Skeletal muscle tissue (tissue), 4 donors: ENCODE measurements around the gene TMEM114. TPM values are rescaled to one million over a fixed set of nuclear protein-coding genes. Genes with fewer than 3 reads are reported as not detected.
"Not testable (repeated sequence)": the region's sequence is repeated elsewhere in the genome, so short reads cannot be mapped to it uniquely, and the experiment has no call there.

Source experiments
- H3K27ac ChIP-seq: one replicate; pipeline ENCODE4 v1.7.0; 2013; ENCODE audit warnings: mild to moderate bottlenecking, low read depth, low read length, inconsistent platforms
- H3K27me3 ChIP-seq, 3 donors: one replicate each; pipeline ENCODE4 v1.7.0; 2013; ENCODE audit warnings: low read length in 3 of 3; ENCODE audit not compliant: control insufficient read depth in 3 of 3, insufficient read depth in 3 of 3
- H3K36me3 ChIP-seq, 3 donors: one replicate each; pipeline ENCODE4 v1.7.0; 2013; ENCODE audit warnings: low read length in 3 of 3; ENCODE audit not compliant: control insufficient read depth in 3 of 3, insufficient read depth in 3 of 3
- H3K4me1 ChIP-seq, 3 donors: one replicate each; pipeline ENCODE4 v1.7.0; 2013; ENCODE audit warnings: low read length in 3 of 3, mild to moderate bottlenecking in 3 of 3; ENCODE audit not compliant: control insufficient read depth in 3 of 3, insufficient read depth in 3 of 3
- H3K4me3 ChIP-seq, 3 donors: one replicate each; pipeline ENCODE4 v1.7.0; 2013; ENCODE audit warnings: low read length in 3 of 3
- H3K9ac ChIP-seq, 3 donors: one replicate each; pipeline ENCODE4 v1.7.0; 2013; ENCODE audit warnings: low read length in 3 of 3, mild to moderate bottlenecking in 3 of 3, moderate library complexity in 2 of 3, low read depth in 1 of 3
- H3K9me3 ChIP-seq, 3 donors: one replicate each; pipeline ENCODE4 v1.7.0; 2013; ENCODE audit warnings: low read length in 3 of 3; ENCODE audit not compliant: control insufficient read depth in 3 of 3
- total RNA-seq: library from RNA; depleted of rRNA; stranded (reverse); fragments of >200 nt; gene quantifications from one replicate; pipeline ENCODE4 v1.2.3, GENCODE V29; 2014
- donor health status: Osteomylitis.

Gene TMEM114
- total RNA-seq, 1 donor from 2014 or later: not detected

DNA sequence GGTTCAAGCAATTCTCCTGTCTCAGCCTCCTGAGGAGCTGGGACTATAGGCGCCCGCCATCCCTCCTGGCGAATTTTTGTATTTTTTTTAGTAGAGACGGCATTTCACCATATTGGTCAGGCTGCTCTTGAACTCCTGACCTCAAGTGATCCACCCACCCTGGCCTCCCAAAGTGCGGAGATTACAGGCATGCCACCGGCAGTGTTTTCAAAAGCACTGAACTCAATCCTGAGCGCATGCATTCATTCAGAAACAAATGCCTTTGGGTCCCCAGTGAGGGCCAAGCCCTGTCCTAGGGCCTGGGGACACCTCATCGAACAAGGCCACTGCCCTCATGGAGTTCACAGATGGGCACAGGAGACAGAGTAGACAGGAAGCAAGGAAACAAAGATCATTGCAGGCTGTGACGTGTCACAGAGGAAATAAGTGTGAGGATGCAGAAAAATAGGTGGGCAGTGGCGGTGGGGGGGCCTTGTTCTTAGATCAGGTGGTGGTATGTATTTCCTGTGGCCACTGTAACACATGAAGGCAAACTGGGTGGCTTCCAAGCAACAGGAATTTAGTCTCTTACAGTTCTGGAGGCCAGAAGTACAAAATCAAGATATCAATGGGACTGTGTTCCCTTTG, 12.5 kb downstream of the TMEM114 start:
- no peaks in the 10 kb centered on the region for H3K9me3 ChIP-seq
- H3K4me3 ChIP-seq: no peak overlapping the region
- H3K27ac ChIP-seq: no peak overlapping the region
- H3K36me3 ChIP-seq: no peaks in the 10 kb centered on the region
- peaks cover 0 to 5% (median 0%) of the 10 kb centered on the region in 3 donors for H3K4me1 ChIP-seq
- no peak overlapping the region for H3K9ac ChIP-seq
- H3K27me3 ChIP-seq: peaks cover 15 to 26% (median 21%) of the 10 kb centered on the region in 3 donors

DNA sequence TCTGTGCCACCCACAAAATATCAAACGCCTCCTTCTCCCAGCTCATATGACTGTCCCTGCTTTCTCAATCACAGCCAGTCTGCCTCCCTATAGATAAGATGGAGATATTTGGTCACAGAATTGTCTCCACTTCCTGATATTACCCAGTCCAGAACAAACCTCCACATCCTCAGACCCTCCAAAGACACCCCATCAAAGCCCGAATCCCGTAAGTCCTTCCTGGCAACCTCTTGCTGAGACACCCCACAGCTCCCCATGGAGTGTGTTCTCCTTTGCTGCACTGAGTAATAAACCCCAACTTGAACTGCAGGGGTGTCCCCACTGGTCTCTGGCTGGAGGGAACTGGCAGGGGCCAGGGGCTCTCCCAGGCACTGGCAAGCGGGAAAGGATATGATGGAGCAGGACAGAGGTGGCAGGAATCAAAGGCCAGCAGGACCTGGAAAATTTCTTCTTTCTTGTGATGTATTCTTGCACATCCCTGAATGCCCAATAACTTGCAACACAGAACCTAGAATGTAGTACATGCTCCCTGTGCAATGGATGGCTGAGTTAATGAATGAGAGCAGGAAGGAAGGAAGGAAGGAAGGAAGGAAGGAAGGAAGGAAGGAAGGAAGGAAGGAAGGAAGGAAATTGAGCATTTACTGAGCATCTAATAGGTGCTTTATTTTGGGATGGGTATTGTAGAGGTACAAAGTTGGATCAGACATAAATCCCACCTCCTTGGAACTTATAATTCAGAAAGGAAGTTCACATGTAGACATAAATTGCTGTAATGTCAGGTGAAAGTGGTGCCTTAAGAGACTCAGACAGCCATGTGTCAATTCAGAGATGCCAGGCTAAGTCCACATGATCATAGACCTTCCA, 13.9 kb downstream of the TMEM114 start:
- H3K27ac ChIP-seq: no peak overlapping the region
- H3K9me3 ChIP-seq: no peaks in the 10 kb centered on the region
- no peak overlapping the region for H3K9ac ChIP-seq
- no peaks in the 10 kb centered on the region for H3K4me1 ChIP-seq
- H3K4me3 ChIP-seq: no peak overlapping the region
- H3K27me3 ChIP-seq: peaks cover 22 to 31% (median 26%) of the 10 kb centered on the region in 3 donors
- no peaks in the 10 kb centered on the region for H3K36me3 ChIP-seq

DNA sequence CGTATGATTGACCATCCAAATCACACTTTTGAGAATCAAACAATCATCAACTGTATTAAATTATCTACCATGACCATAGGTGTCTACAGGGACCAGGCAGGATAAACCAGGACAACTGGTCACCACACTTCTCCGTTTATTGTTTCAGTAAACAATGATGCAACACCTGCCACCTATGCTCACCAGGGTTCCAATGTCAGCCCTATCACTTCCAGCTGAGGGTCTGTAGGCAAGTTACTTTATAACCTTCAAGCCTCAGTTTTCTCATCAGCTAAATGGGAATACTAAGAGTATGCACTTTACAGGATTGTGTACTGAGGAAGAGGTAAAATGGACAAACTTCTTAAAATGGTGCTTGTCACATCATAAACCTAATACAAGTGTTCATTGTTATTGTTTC, 14.9 kb downstream of the TMEM114 start:
- Histone ChIP-seq H3K27ac (no peak overlapping the region), H3K4me1 (no peaks in the 10 kb centered on the region), H3K36me3 (no peaks in the 10 kb centered on the region), H3K4me3 (no peak overlapping the region), H3K27me3 (peaks cover 22 to 31% (median 26%) of the 10 kb centered on the region in 3 donors), H3K9ac (no peak overlapping the region), H3K9me3 (no peaks in the 10 kb centered on the region)

DNA sequence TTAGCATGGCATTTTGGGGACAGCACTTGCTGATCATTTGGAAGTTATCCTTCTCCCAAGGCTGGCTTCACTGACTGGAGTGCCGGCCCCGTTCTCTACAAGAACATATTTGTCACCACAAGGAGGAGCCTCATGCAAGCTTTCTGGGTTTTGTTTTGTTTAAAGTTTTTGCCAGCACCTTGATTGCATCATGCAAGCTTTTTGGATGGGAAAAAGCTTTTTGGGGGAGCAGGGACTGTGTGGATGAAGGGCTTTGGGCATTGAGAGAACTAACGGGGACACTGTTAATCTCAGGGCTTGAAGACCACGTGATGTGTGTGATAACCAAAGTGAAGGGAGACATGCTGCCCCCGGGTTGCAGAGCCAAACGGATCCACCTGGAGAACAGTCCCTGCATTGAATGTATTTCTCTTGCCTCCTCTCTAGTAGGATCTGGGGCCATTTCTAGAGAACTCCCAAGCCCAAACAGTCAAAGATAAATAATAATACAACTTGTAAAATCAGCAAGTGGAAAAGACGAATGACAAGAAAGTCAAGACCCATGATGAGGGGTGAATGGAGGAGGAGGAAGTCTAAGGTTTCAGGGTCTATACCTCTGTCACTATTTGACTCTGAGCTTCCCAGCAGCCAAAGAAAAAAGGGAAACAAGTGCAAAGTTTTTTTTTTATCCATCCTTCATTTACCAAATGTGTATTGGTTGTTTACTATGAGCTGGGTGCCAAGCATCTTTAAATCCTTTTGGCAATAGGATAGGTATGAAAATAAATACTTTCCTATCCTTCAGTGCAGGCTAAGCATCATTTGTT, 17.2 kb downstream of the TMEM114 start:
- Histone ChIP-seq H3K36me3 (no peaks in the 10 kb centered on the region), H3K4me1 (peaks cover 0 to 7% (median 5%) of the 10 kb centered on the region in 3 donors), H3K27ac (no peak overlapping the region), H3K9me3 (no peaks in the 10 kb centered on the region), H3K27me3 (peaks cover 26 to 40% (median 37%) of the 10 kb centered on the region in 3 donors), H3K9ac (no peak overlapping the region), H3K4me3 (no peak overlapping the region)

DNA sequence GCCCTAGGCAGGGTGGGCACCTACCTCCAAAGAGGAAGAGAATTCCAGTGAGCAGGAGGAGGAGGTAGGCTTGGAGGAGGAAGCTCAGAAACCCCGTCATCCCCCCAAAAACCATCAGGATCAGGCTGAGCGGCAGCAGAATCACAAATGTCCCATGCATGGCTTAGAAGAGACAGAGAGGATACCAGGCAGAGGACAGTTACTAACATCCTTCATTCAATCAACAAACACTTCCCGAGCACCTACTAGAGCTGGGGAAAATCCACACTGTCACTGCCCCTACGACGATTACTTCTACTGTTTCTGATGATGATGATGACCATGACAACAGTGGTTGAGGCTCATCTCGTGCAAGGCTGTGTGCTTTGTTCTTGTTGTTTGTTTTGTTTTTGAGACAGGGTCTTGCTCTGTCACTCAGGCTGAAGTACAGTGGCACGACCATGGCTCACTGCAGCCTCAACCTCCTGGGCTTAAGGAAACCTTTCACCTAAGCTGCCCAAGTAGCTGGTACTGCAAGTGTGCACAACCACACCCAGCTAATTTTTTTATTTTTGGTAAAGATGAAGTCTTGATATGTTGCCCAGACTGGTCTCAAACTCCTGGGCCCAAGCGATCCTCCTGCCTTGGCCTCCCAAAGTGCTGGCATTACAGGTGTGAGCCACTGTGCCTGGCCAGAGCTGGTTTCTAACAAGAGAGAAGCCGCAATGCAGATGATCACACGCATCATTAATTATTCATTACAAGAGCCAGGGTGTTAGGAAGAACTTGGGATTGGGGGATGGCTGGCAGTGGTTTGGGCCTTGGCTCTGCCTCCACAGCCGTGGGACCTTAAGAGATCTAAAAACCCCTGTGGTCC, 18.0 kb downstream of the TMEM114 start:
- H3K9me3 ChIP-seq: no peaks in the 10 kb centered on the region
- no peaks in the 10 kb centered on the region for H3K36me3 ChIP-seq
- H3K4me1 ChIP-seq: peaks cover 0 to 10% (median 5%) of the 10 kb centered on the region in 3 donors
- H3K27ac ChIP-seq: no peak overlapping the region
- H3K9ac ChIP-seq: no peak overlapping the region
- no peak overlapping the region for H3K4me3 ChIP-seq
- peaks cover 26 to 40% (median 40%) of the 10 kb centered on the region in 3 donors for H3K27me3 ChIP-seq

DNA sequence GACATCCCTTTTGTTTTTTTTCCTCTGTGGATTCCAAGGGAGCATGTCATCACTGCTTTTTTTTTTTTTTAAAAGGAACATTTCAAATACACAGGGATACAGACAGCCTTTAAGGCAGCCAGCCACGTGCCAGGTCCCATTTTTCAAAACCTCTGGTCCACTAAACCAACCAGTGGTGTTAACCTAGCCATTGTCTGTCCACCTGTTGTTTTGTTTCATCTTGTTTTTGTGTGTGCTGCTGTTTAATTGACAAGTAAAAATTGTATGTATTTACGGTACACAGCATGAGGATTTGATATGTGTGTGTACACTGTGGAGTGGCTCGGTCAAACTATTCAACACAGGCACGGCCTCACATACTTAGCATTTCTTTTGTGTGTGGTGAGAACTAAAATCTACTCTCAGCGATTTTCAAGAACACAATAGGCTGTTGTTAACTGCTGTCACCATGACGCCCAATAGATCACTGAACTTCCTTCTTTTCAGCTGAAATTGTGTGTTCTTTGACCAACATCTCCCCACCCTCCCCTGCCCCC, 19.2 kb downstream of the TMEM114 start:
- Histone ChIP-seq H3K27me3 (peaks cover 21 to 36% (median 34%) of the 10 kb centered on the region in 3 donors), H3K9me3 (no peaks in the 10 kb centered on the region), H3K36me3 (no peaks in the 10 kb centered on the region), H3K4me3 (no peak overlapping the region), H3K9ac (no peak overlapping the region), H3K4me1 (peaks cover 0 to 10% (median 5%) of the 10 kb centered on the region in 3 donors), H3K27ac (no peak overlapping the region)

DNA sequence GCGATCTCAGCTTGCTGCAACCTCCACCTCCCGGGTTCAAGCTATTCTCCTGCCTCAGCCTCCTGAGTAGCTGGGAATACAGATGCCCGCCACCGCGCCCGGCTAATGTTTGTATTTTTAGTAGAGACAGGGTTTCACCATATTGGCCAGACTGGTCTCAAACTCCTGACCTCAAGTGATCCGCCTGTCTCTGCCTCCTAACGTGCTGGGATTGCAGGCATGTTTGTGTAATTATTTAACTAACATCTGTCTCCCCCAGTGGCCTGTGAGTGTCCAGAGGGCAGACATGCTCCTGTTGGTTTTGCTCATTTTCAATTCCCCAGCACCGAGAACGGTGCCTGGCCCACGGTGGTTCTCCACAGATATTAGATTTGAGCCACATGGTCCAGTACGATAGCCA, 19.9 kb downstream of the TMEM114 start:
- peaks cover 15 to 29% (median 29%) of the 10 kb centered on the region in 3 donors for H3K27me3 ChIP-seq
- not testable (repeated sequence) for H3K36me3 ChIP-seq, H3K9me3 ChIP-seq, H3K9ac ChIP-seq, H3K4me3 ChIP-seq, H3K4me1 ChIP-seq, H3K27ac ChIP-seq

DNA sequence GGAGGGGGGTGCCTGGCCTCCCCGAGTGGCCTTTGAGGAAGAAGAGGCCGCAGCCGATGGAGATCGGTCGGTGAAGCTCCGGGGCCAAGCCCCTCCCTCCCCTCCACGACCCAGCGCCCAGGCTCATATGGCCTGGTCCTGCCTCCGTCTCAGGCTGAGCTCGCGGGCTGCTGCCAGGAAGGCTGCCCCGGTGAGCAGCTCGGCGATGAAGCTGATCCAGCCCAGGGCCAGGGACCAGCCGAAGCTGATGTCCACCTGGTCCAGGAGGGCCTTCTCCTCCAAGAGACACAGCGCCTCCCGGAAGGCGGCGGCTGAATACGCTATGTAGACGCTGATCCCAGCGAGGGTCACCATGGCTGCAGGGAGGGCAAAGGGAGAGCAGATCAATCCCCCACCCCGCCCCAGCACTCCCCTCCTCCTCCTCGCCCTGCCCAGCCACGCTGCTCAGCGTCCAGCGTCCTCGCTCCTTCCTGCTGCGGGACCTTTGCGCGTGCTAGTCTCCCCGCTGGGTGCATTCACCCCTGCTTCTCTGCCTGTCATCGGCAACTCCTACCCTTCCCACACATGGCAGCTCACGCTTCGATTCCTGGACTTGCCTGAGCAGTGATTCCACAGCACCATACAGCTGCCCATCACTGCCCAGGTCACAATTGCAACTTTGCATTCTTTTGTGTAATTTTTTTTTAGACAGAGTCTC, 20.5 kb downstream of the TMEM114 start:
- no peaks in the 10 kb centered on the region for H3K9me3 ChIP-seq
- H3K27me3 ChIP-seq: peaks cover 11 to 25% (median 24%) of the 10 kb centered on the region in 3 donors
- no peak overlapping the region for H3K27ac ChIP-seq
- peak overlapping the region in 2 of 3 donors; percentile 18 to 49 for H3K4me3 ChIP-seq
- peak overlapping the region in 2 of 3 donors; percentile 4 to 40 for H3K9ac ChIP-seq
- no peaks in the 10 kb centered on the region for H3K36me3 ChIP-seq
- H3K4me1 ChIP-seq: peaks cover 0 to 10% (median 5%) of the 10 kb centered on the region in 3 donors
